EH (cell line): ENCODE measurements around the gene ADAMTS17.
A peak's percentile ranks its signal among the peaks of the same experiment; 100 is the strongest.

Experiments used
- DNase-seq: peaks from one replicate; pipeline ENCODE4 v3.0.0-alpha.2; 2015; ENCODE audit warnings: low read depth

ADAMTS17 gene

DNA sequence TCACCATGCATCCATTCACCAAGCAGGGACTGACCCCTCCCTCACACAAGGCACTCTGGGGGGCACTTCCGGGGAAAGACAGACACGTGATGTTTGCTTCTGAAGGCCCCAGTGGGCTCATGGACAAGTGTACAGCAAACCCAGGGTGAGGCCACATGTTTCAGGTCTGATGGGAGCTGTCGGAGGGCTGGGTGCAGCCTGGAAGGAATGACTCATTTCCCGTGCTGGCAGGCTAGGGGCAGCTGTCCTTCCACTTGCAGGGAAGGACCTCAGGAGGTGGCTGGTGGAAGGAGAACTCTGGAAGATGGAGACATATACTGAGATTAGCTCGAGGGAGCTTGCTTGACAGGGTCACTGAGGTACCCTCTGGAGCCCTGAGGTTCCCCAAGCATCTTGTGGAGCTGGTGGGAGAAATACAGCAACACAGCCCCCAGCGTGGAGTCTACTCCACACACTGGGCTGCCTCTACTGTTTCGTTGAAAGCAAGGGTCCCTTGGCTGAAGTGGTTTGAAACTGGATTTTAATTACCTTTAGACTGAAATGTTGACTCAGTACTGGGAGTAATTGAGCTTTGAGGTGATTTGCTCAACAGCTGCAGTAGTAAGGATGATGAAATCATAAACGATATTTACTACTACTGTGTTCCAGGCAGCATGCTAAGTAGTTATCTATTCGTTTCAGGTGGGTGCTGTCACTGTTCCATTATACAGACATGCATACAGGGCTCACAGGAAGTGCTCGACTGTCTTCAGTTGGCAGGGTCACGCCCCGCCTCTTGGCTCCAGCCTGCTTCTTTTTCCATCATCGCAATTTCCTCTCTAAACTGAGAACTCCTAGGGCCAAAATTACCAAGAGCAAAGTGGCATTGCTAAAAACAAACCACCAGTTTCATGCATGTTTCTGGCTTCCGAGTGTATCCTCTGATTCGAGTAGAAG is 230.4 kb downstream of the ADAMTS17 start:
- DNase-seq: peak; percentile 55

DNA sequence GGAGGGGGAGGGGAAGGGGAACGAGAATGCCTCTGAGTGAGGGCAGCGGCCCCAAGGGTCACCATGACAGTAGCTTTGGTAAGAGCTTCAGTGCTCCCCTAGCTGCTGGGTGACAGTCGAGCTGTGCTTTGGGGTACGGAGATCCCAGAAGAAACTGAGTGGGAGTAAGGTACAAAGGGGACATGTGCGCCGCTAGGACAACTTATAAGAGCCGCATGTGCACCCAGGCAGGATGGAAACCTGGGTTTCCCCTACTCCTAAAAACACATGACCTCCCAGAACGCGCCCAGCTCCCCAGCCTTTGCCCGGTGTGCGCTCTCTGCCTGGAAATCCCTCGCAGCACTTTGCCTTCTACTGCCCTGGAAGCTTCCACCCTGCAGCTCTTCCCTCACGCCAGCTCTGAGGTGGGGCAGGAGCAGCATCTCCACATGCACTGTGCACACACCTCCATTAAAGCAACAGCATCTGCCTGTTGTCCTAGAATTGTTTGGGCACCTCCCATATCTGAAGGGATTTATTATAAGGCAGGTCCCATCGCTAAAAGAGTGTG is 232.2 kb downstream of the ADAMTS17 start:
- no peak for DNase-seq

- DNase-seq: no peak
These were observed 232.9 kb downstream of the ADAMTS17 start for GRCh38 chr15:100108846-100109245.

GRCh38 chr15:100108346-100108745 is 233.4 kb downstream of the ADAMTS17 start:
- DNase-seq: no peak

GRCh38 chr15:100107606-100108225 is 234.1 kb downstream of the ADAMTS17 start:
- DNase-seq: no peak

DNA sequence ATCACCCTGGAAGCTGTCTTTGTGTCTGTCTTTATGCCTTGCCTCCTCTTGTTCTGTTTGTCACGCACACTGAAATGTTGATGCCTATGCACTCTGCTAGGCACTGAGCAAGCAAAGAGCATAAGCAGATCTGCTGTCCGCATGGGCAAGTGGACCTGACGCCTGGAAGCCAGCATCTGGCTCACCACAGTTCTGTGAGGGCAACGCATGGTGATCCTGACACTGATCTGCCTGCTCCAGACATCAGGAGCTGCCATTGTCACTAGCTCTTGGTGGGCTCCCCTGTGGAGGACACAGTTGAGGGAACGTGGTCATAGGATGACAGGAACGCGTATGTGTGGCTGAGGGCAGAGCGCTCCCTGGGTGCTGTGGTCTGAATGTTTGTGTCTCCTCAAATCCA is 234.6 kb downstream of the ADAMTS17 start:
- DNase-seq: no peak

DNA sequence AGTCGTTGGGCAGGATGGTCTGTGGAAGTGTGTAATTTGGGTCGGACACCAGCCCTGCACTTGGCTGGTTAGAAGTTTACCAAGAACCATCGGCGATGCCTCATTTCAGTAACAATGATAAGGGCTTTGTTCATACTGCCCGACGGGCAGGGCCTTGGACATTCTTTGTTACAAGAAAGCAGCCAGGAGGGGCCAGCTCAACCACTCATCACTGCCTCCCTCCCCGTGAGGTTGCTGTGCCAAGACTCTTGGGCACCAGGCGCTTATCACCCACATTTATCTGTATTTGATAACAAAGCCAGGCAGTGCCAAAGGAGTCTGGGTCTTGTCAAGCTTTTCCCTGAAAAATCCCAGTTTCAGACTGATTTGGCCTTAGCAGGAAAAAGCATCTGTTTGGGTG is 235.0 kb downstream of the ADAMTS17 start:
- no peak for DNase-seq

DNA sequence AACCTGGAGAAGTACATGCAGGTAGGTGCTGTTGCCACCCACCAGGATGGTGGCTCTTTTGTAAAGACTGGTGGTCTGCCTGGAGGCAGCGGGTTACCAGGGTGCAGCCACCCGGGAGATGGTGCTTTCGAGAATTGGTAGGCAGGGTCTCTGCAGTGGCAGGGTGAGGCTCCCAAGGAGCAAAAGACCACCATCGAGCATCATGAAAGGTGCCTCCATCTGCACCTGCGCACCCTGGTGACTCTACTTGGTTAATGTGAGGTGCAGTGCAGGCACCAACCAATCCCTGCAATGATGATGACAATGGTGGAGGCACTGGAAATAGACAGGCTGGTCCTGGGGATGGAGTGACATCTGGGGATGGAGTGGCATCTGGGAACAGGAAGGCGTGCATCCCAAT is 236.7 kb downstream of the ADAMTS17 start:
- DNase-seq: no peak

DNA sequence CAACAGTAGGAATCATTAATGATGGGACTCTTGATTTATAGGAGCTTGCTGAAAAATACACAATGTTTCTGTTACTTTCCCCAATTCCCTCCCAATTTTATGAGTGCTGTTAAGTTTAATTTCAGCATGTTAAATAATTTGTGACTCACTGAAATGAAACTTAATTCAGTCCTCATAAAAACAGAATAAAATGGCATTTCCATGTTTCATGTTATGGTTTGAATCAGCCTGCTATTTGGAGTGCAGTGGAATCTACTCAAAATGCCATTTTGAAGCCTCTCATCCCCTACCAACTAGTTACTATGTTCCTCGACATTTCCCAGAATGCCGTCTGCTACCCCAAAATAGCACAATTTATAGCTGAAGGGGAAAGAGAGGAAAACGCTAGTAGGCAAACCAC is 237.5 kb downstream of the ADAMTS17 start:
- DNase-seq: no peak

DNA sequence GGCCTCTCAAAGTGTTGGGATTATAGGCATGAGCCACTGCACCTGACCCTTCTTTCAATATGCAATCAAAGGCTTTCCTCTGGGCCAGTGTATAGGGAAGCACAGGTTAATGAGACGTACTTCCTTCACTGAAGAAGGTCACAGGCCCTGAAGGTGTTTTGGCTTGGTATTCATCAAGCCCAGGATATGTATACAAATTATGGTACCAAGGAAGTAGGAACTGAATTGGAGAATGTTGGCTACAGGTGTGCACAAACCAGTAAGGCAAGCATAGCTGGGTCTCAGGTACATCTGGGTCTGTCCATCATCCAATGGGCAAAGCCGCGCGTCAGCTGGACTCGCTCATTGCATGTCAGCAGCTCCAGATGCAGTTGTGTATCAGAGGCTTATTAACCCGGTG is 237.9 kb downstream of the ADAMTS17 start:
- no peak for DNase-seq

DNA sequence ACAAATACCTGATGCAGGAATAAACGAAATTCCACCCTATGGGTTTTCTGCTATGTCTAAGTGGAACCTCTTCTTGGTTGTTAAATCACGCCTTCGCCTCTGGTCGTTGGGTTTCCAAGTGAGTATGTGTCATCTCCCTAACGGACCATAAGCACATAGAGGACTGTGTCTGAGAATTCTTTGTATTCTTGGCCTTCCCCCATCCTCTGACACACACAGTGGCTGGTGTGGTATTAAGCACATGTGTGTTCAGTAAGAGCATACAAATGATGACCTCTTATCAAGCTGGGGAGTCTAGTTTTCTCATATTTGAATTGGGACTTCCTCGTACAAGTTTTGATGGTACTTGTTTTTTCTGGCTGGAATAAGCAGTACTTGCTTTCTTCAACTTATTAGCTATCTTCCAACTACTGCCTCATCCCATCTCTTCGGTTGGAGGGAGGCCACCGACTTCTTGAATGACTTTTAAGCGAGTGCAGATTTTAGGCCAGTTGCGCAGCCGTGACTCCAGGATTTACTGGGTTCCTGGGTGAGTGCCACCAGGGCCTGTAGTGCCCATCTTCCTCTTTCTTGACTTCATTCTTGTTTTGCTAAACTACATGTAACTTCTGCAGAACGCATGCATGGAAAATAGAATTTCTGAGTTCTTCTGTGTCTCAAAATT is 240.2 kb downstream of the ADAMTS17 start:
- DNase-seq: no peak

DNA sequence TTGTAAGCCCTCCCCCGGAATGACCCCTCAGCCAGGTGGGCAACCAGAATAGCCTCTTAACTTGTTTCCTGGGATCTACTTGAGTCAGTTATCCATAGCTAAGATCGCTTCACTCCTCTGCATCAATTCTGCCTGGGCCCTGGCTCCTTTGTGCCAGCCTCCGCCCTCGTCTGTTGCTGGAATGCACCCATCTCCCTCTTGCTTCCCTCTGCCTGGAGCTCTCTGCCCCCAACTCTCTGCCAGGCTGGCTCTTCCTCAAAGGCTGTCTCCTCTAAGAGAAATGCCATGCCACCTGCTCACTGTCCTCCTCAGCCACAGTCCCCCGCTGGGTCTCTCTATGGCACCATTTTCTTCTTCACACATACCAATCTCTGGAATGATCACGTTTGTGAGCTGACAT is 240.8 kb downstream of the ADAMTS17 start:
- DNase-seq: no peak

DNA sequence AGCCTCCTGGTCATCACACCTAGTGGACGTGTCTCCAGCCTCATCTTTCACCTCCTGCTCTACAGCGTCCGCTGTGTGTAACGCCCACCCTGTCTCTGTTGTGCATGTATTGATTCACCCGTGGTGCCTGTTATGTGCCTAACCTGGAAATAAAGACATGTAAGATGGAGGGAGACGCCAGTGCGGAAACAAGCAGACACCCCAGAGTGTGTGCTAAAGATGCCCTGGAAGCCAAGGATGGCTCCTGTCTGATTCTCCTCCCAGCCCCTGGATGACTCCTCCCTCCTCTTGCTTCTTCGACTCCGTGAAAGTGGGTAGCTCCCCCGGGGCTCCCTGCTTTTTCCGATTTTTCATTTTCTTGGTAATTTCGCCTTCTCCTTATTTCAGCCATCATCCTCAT is 241.8 kb downstream of the ADAMTS17 start:
- no peak for DNase-seq

DNA sequence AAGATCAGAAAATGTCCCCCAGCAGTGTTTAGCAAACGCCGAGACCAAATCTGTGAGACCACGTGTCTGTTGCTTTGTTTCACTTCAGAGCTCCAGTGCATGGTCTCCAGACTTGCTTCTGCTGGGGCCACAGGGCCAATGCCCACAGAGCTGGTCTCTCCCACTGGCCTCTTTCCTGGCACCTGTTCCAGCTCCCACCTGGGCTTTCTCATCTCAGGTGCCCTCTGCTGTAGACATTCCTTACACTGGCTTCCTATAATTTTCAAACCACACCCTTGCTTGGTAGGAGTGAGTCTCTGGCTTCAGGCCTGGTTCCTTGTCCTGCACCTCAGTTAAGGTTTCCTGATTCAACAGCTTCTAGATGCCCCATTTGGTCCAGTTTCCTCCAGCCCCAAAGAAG is 243.1 kb downstream of the ADAMTS17 start:
- no peak for DNase-seq

GRCh38 chr15:100097342-100098127 is 244.2 kb downstream of the ADAMTS17 start:
- DNase-seq: no peak

DNA sequence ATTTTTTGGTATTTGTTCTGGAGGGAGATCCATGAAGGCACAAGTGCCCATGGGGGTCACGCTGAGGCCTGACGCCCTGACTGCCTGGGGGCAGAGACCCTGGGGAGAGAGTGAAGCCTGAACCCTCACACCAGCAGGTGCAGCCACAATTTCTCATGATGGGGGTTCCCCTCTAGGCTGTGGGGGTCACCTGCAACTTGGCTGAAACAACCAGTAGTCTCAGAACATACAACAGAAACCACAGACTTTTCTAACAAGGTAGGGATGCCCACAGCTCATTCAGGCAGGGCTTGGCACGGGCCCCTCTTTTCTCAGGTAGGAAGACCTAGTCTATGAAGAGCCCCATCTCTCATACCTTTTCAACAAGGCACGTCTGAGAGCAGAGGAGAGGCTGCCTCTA is 245.1 kb downstream of the ADAMTS17 start:
- DNase-seq: no peak

GRCh38 chr15:100096248-100096600 is 245.6 kb downstream of the ADAMTS17 start:
- DNase-seq: no peak

- no peak for DNase-seq
These were observed 246.1 kb downstream of the ADAMTS17 start for GRCh38 chr15:100095541-100096247.

DNA sequence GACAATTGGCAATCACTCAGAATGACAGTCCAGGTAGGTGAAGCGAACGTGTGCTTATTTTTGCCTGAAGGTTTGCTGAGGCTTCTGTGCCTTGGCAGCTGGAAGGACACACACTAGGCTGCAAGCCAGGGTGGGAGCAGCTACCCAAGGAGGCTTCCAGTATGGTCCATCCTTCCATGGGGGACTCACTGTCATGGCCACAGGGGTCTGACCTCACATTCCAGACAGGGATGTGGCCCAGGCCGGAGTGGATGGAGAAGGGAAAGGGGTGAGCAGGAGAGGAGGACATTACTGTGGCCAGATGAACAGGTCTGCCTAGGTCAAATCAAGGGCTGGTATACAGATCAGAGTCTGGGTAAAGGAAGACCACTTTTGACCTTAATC is 247.7 kb downstream of the ADAMTS17 start:
- no peak for DNase-seq

DNA sequence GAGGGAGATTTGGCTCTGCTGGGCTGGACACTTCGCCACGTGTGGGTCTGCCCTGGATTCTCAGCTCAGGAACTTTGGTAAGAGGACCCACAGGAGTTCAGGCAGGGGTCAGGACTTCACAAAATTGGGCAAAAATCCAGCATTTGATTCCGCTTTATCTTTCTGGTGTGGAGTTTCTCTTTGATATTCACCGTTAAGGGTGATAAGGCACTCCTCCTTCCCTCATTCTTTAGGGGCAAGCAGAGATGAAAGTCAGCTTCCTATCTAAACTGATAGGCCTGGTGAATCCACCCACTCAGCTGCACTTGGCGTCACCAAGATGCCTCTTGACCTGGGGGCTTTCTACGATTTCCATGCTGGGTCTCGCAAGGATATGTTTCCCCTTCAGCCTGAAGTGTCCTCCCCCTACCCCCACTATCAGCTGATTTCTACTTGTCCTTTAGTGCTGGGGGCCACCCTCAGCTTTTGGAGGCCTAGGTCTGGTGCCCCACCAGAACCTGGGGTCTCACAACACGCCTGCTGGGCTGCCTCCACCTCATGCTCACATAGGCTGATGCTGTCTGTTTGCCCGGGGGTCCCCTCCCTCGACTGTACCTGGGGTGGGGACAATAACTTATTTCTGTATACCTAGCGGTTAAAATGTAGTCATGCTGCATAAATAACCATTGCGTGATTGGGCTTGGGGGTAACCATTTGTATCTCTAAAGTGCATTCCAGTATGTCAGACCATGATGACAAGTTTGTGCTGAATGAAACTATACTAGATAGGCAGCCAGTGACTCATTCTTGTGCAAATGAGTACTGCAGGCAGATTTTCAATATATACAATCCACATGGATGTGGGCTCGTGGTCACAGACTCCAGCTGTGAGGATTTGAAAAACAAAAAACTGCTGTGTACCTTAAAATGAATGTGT is 248.3 kb downstream of the ADAMTS17 start:
- DNase-seq: no peak
